ENCODE measurements around the gene C1orf167.

- TF ChIP-seq SUZ12 (IDR thresholded peaks at IDR 0.05; ENCODE audit: extremely low read depth, insufficient read depth, insufficient read length) (no peak), ZNF274 (IDR thresholded peaks at IDR 0.05; ENCODE audit: low read depth, low read length) (no peak), YY1 (IDR thresholded peaks at IDR 0.05; ENCODE audit: insufficient read depth, insufficient read length) (no peak)
Observed at GRCh38 chr1:11744287-11744686, 17.7 kb upstream of the C1orf167 start.

Measured in NT2/D1 (cell line).